ENCODE results near the gene CHN2. TPM values are rescaled to one million over a fixed set of nuclear protein-coding genes. Genes with fewer than 3 reads are reported as not detected.

CHN2 gene
- total and polyA plus RNA-seq, 10 donors = 4.2 to 52.0 (median 28.5) TPM

DNA sequence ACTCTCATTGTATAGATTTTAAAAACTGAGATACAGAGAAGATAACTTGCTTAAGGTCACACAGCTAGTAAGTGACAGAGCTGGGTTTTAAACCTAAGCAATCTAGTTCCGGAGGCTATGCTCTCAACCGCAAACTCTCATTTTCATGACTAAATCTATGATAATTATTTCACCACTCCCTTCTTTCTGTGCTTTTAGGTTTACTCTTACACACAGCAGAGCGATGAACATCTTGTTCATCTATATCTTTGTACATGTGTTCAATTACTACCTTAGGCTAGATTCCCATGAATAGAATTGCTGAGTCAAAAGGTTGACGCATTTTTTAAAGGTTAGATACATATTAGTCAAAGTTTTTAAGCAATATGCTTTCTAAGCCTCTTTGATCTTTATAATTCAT is 154.8 kb downstream of the CHN2 start:
- no peaks in the 10 kb centered on the region for H3K36me3 ChIP-seq
- TF ChIP-seq, protein P1, sequence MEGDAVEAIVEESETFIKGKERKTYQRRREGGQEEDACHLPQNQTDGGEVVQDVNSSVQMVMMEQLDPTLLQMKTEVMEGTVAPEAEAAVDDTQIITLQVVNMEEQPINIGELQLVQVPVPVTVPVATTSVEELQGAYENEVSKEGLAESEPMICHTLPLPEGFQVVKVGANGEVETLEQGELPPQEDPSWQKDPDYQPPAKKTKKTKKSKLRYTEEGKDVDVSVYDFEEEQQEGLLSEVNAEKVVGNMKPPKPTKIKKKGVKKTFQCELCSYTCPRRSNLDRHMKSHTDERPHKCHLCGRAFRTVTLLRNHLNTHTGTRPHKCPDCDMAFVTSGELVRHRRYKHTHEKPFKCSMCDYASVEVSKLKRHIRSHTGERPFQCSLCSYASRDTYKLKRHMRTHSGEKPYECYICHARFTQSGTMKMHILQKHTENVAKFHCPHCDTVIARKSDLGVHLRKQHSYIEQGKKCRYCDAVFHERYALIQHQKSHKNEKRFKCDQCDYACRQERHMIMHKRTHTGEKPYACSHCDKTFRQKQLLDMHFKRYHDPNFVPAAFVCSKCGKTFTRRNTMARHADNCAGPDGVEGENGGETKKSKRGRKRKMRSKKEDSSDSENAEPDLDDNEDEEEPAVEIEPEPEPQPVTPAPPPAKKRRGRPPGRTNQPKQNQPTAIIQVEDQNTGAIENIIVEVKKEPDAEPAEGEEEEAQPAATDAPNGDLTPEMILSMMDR (IDR thresholded peaks at IDR 0.05 in 8 of 11, conservative IDR thresholded peaks at IDR 0.05 in 3 of 11) = no peak
- no peak for TF ChIP-seq POLR2AphosphoS5 (IDR thresholded peaks at IDR 0.05)
- TF ChIP-seq POLR2A (IDR thresholded peaks at IDR 0.05) = no peak
- no peak for DNase-seq
- intact Hi-C loops (cut with DNase I; ENCODE audit: low total_unique reads) = no loop called here
- H3K27me3 ChIP-seq (replicated peaks in 1 of 7) = no peaks in the 10 kb centered on the region
- no peaks in the 10 kb centered on the region for H3K4me1 ChIP-seq
- no peak overlapping the region for H3K27ac ChIP-seq
- WGBS, 5 donors = 65 to 86% (median 67%) methylated on average over 4 of the region's 4 CpGs
- H3K4me3 ChIP-seq = no peak overlapping the region
- H3K9me3 ChIP-seq = no peaks in the 10 kb centered on the region

DNA sequence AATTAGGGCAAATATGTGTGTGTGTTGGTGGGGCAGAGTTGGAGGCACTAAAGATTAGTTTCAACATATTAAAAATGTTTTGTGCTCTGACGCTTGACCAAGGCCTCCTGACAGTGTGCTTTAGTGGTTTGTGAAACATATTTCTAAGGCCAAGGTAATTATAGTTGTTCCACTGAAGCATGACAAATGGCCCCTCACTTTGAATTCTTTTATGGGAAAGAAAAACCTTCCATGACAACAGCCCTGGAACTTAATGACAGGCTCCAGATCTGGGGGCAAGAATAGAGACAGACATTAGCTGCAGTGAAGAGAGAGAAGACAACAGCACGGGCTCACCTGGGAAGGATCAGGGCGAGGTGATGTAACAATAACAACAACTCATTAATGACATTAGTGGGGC is 155.8 kb downstream of the CHN2 start:
- TF ChIP-seq, protein P1 (IDR thresholded peaks at IDR 0.05 in 8 of 11, conservative IDR thresholded peaks at IDR 0.05 in 3 of 11) = no peak
- TF ChIP-seq POLR2A (IDR thresholded peaks at IDR 0.05) (no peak), POLR2AphosphoS5 (IDR thresholded peaks at IDR 0.05) (no peak)
- no peaks in the 10 kb centered on the region for H3K9me3 ChIP-seq
- peaks cover 0 to 2% (median 0%) of the 10 kb centered on the region in 6 donors for H3K36me3 ChIP-seq
- H3K4me1 ChIP-seq = no peaks in the 10 kb centered on the region
- WGBS, 5 donors = 82 to 87% (median 87%) methylated on average over 3 of the region's 3 CpGs
- no peak overlapping the region for H3K4me3 ChIP-seq
- intact Hi-C loops (cut with DNase I; ENCODE audit: low total_unique reads) = no loop called here
- H3K27me3 ChIP-seq (replicated peaks in 1 of 7) = no peaks in the 10 kb centered on the region
- no peak for DNase-seq
- H3K27ac ChIP-seq = no peak overlapping the region

DNA sequence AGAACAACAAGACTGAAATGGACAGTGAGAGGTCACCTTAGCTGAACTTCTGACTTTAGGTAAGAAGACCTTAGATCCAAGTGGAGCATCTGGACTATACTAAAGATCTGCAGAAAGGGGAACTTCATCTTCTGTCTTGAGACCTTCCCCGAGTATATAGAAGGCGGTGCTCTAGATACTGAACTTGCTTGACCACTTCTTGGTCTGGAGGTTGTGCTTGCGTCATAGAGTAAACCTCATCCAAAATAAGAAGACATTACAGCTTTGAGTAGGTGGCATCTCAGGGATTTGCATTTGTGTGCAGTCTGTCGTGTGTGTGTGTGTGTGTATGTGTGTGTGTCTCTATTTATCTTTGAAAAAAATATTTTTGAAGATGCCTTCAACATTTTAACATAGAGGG is 157.5 kb downstream of the CHN2 start:
- no peak for TF ChIP-seq POLR2AphosphoS5 (IDR thresholded peaks at IDR 0.05)
- TF ChIP-seq, protein P1 (IDR thresholded peaks at IDR 0.05 in 8 of 11, conservative IDR thresholded peaks at IDR 0.05 in 3 of 11) = no peak
- no peak for TF ChIP-seq POLR2A (IDR thresholded peaks at IDR 0.05)
- H3K36me3 ChIP-seq = peaks cover 0 to 7% (median 0%) of the 10 kb centered on the region in 6 donors
- intact Hi-C loops (cut with DNase I; ENCODE audit: low total_unique reads) = no loop called here
- no peaks in the 10 kb centered on the region for H3K9me3 ChIP-seq
- no peaks in the 10 kb centered on the region for H3K4me1 ChIP-seq
- H3K27me3 ChIP-seq (replicated peaks in 1 of 7) = no peaks in the 10 kb centered on the region
- DNase-seq = no peak
- H3K27ac ChIP-seq = no peak overlapping the region
- 47 to 74% (median 61%) methylated on average over 4 of the region's 4 CpGs for WGBS, 5 donors
- no peak overlapping the region for H3K4me3 ChIP-seq

DNA sequence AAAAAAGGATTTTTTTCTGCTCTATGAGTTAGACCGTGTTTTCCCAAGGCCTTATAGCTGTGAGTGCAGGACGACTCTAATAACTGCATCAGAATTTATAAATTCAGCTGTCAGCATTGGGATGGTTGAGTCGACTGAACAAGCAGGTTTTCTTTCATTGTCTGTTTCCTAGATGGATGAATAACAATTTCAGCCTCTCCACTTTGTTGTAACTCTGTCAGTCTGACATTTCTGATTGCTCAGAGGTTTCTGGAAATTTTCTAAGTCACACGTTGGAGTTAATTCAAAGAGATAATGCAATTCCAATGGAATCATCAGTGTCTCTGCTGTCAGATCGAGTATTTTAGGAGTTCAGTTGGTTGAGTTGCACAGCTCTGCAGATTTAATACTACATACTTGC is 159.2 kb downstream of the CHN2 start:
- WGBS, 5 donors = 88 to 92% (median 91%) methylated on average over 5 of the region's 5 CpGs
- no peak for TF ChIP-seq POLR2A (IDR thresholded peaks at IDR 0.05)
- TF ChIP-seq POLR2AphosphoS5 (IDR thresholded peaks at IDR 0.05) = no peak
- TF ChIP-seq, protein P1 (IDR thresholded peaks at IDR 0.05 in 8 of 11, conservative IDR thresholded peaks at IDR 0.05 in 3 of 11) = no peak
- Histone ChIP-seq H3K9me3 (no peaks in the 10 kb centered on the region), H3K4me1 (no peaks in the 10 kb centered on the region), H3K4me3 (no peak overlapping the region), H3K27ac (no peak overlapping the region), H3K36me3 (peaks cover 0 to 7% (median 0%) of the 10 kb centered on the region in 6 donors), H3K27me3 (replicated peaks in 1 of 7) (no peaks in the 10 kb centered on the region)
- DNase-seq = no peak
- intact Hi-C loops (cut with DNase I; ENCODE audit: low total_unique reads) = no loop called here

Data from spleen (tissue), 11 donors.